B cell (primary cell): ENCODE results near the gene ZBTB25. TPM values are rescaled to one million over a fixed set of nuclear protein-coding genes. Genes with fewer than 3 reads are reported as not detected.

Experiments used
- ATAC-seq: fragments of 200-7000 bp; cut with Tn5 transposase; one replicate; pipeline ENCODE4 v1.10.0; 2021; ENCODE audit warnings: low read depth, mild to moderate bottlenecking, moderate number of reproducible peaks, moderate library complexity
- CTCF ChIA-PET: fragments of 350-600 bp; sonication (Branson Sonifier 250); formaldehyde crosslinking; loops from one replicate; lab custom pipeline; 2021; ENCODE audit warnings: antibody characterized with exemption, inconsistent platforms; lab: Charles Lee
- POLR2A ChIA-PET: fragments of 350-600 bp; sonication (Branson Sonifier 250); formaldehyde crosslinking; loops from one replicate; lab custom pipeline; 2021; ENCODE audit warnings: antibody characterized with exemption; lab: Charles Lee
- DNase-seq: peaks from one replicate; pipeline ENCODE4 v3.0.0; 2013
- H2AFZ ChIP-seq: 2 replicates; pipeline ENCODE4 v1.6.1; 2012; ENCODE audit warnings: mild to moderate bottlenecking, low read depth, low read length; ENCODE audit not compliant: insufficient read depth, poor library complexity, severe bottlenecking
- H3K27ac ChIP-seq, 2 donors: 1 replicate in 1 of 2; 2 replicates in 1 of 2; pipeline ENCODE4 v1.5.1; 2012 to 2013; ENCODE audit warnings: low read length in 2 of 2, mild to moderate bottlenecking in 2 of 2, moderate library complexity in 1 of 2
- H3K27me3 ChIP-seq, 4 experiments: fragments of 200-600 bp in 1 of 4; sonication (generic) in 1 of 4; replicated peaks in 1 of 4; 1 replicate in 2 of 4; 2 replicates in 2 of 4; pipeline versions ENCODE4 v1.6.1 to v1.7.0; 2013 to 2016; ENCODE audit warnings: low read length in 3 of 4, mild to moderate bottlenecking in 2 of 4, mixed read lengths in 1 of 4, moderate library complexity in 1 of 4; ENCODE audit not compliant: insufficient read depth in 4 of 4, control insufficient read depth in 3 of 4; ENCODE audit errors: control extremely low read depth in 1 of 4
- H3K36me3 ChIP-seq, 2 experiments: replicated peaks in 1 of 2; 1 replicate in 1 of 2; 2 replicates in 1 of 2; pipeline versions ENCODE4 v1.6.1 to v1.7.1; 2013; ENCODE audit warnings: low read length in 1 of 2; ENCODE audit not compliant: insufficient read depth in 2 of 2, control insufficient read depth in 1 of 2; ENCODE audit errors: control extremely low read depth in 1 of 2, extremely low read depth in 1 of 2
- H3K4me1 ChIP-seq, 2 donors: fragments of 200-600 bp in 1 of 2; sonication (generic) in 1 of 2; 1 replicate in 1 of 2; 2 replicates in 1 of 2; pipeline versions ENCODE4 v1.5.1 to v1.6.1; 2013 to 2017; ENCODE audit warnings: low read length in 2 of 2; ENCODE audit not compliant: control insufficient read depth in 2 of 2, insufficient read depth in 2 of 2
- H3K4me2 ChIP-seq: replicated peaks from 2 replicates; pipeline ENCODE3; 2012; ENCODE audit warnings: mild to moderate bottlenecking, low read depth, low read length; ENCODE audit not compliant: poor library complexity, severe bottlenecking
- H3K4me3 ChIP-seq, 5 experiments: fragments of 200-600 bp in 1 of 5; sonication (generic) in 1 of 5; 1 replicate in 3 of 5; 2 replicates in 2 of 5; pipeline versions ENCODE4 v1.5.1 to v1.7.0; 2011 to 2016; ENCODE audit warnings: low read length in 4 of 5, mild to moderate bottlenecking in 4 of 5, low read depth in 2 of 5, control low read depth in 1 of 5, moderate library complexity in 1 of 5; ENCODE audit not compliant: insufficient read depth in 1 of 5; ENCODE audit errors: control extremely low read depth in 1 of 5, extremely low read depth in 1 of 5
- H3K79me2 ChIP-seq: fragments of 200-600 bp; sonication (generic); one replicate; pipeline ENCODE4 v1.6.0; 2016; ENCODE audit warnings: low read length; ENCODE audit not compliant: control insufficient read depth, insufficient read depth
- H3K9ac ChIP-seq: fragments of 200-600 bp; sonication (generic); 2 replicates; pipeline ENCODE4 v1.6.1; 2017; ENCODE audit warnings: mild to moderate bottlenecking, low read length, moderate library complexity
- H3K9me3 ChIP-seq, 3 donors: one replicate each; pipeline versions ENCODE4 v1.6.1 to v1.7.1; 2013; ENCODE audit warnings: low read length in 2 of 3; ENCODE audit not compliant: control insufficient read depth in 2 of 3, insufficient read depth in 1 of 3; ENCODE audit errors: control extremely low read depth in 1 of 3
- H4K20me1 ChIP-seq: 2 replicates; pipeline ENCODE4 v1.6.0; 2012; ENCODE audit warnings: mild to moderate bottlenecking, low read length; ENCODE audit not compliant: insufficient read depth, control insufficient read depth, poor library complexity, severe bottlenecking
- H3K27ac Mint-ChIP-seq: one replicate; pipeline ENCODE4 v1.8.0; 2021; ENCODE audit warnings: mixed read lengths
- H3K27me3 Mint-ChIP-seq: one replicate; pipeline ENCODE4 v1.8.0; 2021; ENCODE audit warnings: mixed read lengths
- H3K4me1 Mint-ChIP-seq: one replicate; pipeline ENCODE4 v1.8.0; 2021; ENCODE audit warnings: mixed read lengths
- H3K4me3 Mint-ChIP-seq: one replicate; pipeline ENCODE4 v1.8.0; 2021; ENCODE audit warnings: mixed read lengths
- H3K9me3 Mint-ChIP-seq: one replicate; pipeline ENCODE4 v1.8.0; 2022; ENCODE audit warnings: mixed read lengths; ENCODE audit not compliant: insufficient read depth
- CTCF ChIP-seq: fragments of 200-600 bp; IDR thresholded peaks from one replicate; pipeline ENCODE4 v1.8.0; 2022; ENCODE audit warnings: antibody characterized with exemption, mild to moderate bottlenecking
- EZH2 ChIP-seq: IDR thresholded peaks from 2 replicates; pipeline ENCODE4 v1.6.1; 2012; ENCODE audit warnings: borderline replicate concordance, low read depth, mild to moderate bottlenecking, moderate library complexity, low read length; ENCODE audit not compliant: insufficient read depth, poor library complexity, severe bottlenecking
- WGBS: methylation state at CpG from one replicate; pipeline ENCODE4 v1.1.5; 2013; ENCODE audit warnings: missing lambda C conversion rate; ENCODE audit not compliant: insufficient coverage; 5-methylcytosine and 5-hydroxymethylcytosine counted together
- intact Hi-C: fragments of 100-400 bp; cut with micrococcal nuclease; formaldehyde crosslinking; loops from one replicate; pipeline ENCODE4 v1.10.0; 2022
- polyA plus RNA-seq: library from polyadenylated mRNA; depleted of rRNA; stranded (reverse); fragments of >200 nt; gene quantifications from 2 replicates; pipeline ENCODE4 v1.2.3, GENCODE V29; 2012
- total RNA-seq, 2 donors: library from RNA; stranded (reverse); fragments of 120-200 nt in 1 of 2; gene quantifications; 1 replicate in 1 of 2; 2 replicates in 1 of 2; pipeline versions ENCODE4 v1.2.3 to v1.2.4, GENCODE V29; 2013 to 2022

ZBTB25 gene
- total and polyA plus RNA-seq, 2 donors (not counting 1 experiment from before 2014, with no cell fraction given) = 20.8 to 45.7 TPM

- Mint-ChIP-seq H3K27me3 (no peaks in the 10 kb centered on the region), H3K4me1 (peaks cover 73% of the 10 kb centered on the region), H3K27ac (no peak overlapping the region), H3K9me3 (no peaks in the 10 kb centered on the region), H3K4me3 (no peak overlapping the region)
- no peaks in the 10 kb centered on the region for H3K9me3 ChIP-seq
- POLR2A ChIA-PET = no interaction called here
- H3K4me3 ChIP-seq = no peak overlapping the region
- TF ChIP-seq CTCF = no peak
- no peak for TF ChIP-seq EZH2
- intact Hi-C loops = no loop called here
- peaks cover 96% of the 10 kb centered on the region for H3K79me2 ChIP-seq
- H3K4me1 ChIP-seq = peaks cover 34 to 46% of the 10 kb centered on the region in 2 donors
- peaks cover 0 to 7% of the 10 kb centered on the region in 2 experiments for H3K36me3 ChIP-seq
- no peak overlapping the region for H3K4me2 ChIP-seq
- no peaks in the 10 kb centered on the region for H3K27me3 ChIP-seq
- no peak overlapping the region for H2AFZ ChIP-seq
- no peak overlapping the region for H3K9ac ChIP-seq
- no peak overlapping the region for H3K27ac ChIP-seq
- no peak for ATAC-seq
- peaks cover 81% of the 10 kb centered on the region for H4K20me1 ChIP-seq
- WGBS = 100% methylated on average over 1 of the region's 2 CpGs
- CTCF ChIA-PET = interaction anchor here (1.4 to 10.3 kb wide), 4 partner anchors 11 to 169 kb away, joined by 4 to 92 read pairs (median 40); no protein-coding TSS in a partner anchor
- DNase-seq = no peak
Observed at GRCh38 chr14:64513271-64513670, 9.6 kb upstream of the ZBTB25 start.

GRCh38 chr14:64510825-64511671 lies 7.4 kb upstream of the ZBTB25 start:
- Histone ChIP-seq H3K27ac (peak overlapping the region; percentile 23 to 63), H3K9me3 (no peaks in the 10 kb centered on the region), H3K9ac (no peak overlapping the region), H3K4me3 (no peak overlapping the region), H2AFZ (no peak overlapping the region), H3K4me2 (peak overlapping the region; percentile 42), H3K36me3 (peaks cover 0 to 5% of the 10 kb centered on the region in 2 experiments), H3K27me3 (no peaks in the 10 kb centered on the region), H3K79me2 (peaks cover 96% of the 10 kb centered on the region), H3K4me1 (peaks cover 52 to 64% of the 10 kb centered on the region in 2 donors), H4K20me1 (peaks cover 80% of the 10 kb centered on the region)
- H3K27me3 Mint-ChIP-seq = no peaks in the 10 kb centered on the region
- H3K9me3 Mint-ChIP-seq = no peaks in the 10 kb centered on the region
- TF ChIP-seq EZH2 (no peak), CTCF (peak; percentile 96)
- ChIA-PET CTCF (interaction anchor here (0.7 to 10.3 kb wide), 35 partner anchors 9 to 741 kb away, joined by 3 to 92 read pairs (median 4); partner anchors contain the start of gene HSPA2), POLR2A (interaction anchor here (0.7 kb wide), 2 partner anchors 63 to 166 kb away, joined by 3 read pairs; no protein-coding TSS in a partner anchor)
- 0% methylated on average over 1 of the region's 4 CpGs for WGBS
- peak overlapping the region; percentile 2 for H3K27ac Mint-ChIP-seq
- H3K4me1 Mint-ChIP-seq = peaks cover 78% of the 10 kb centered on the region
- intact Hi-C loops = loop anchor here (1.0 to 2.0 kb wide), 5 partner anchors 8 to 167 kb away; partner anchors contain the start of gene ZBTB25
- ATAC-seq (peak; percentile 56), DNase-seq (peak; percentile 83)
- peak overlapping the region; percentile 15 for H3K4me3 Mint-ChIP-seq
